Gastrocnemius medialis (tissue), 4 donors: ENCODE measurements around the gene GPR180. TPM values are rescaled to one million over a fixed set of nuclear protein-coding genes. Genes with fewer than 3 reads are reported as not detected.

ENCODE experiments used
- ATAC-seq, 2 donors: fragments of 150-250 bp; one replicate each; pipeline ENCODE4 v1.9.1; 2016
- DNase-seq, 2 donors: peaks; one replicate each; pipeline ENCODE4 v3.0.0-alpha.2; 2019
- H3K27ac ChIP-seq, 4 donors: fragments of 200-600 bp; sonication (generic); 1 replicate in 1 of 4; 2 replicates in 3 of 4; pipeline ENCODE4 v1.5.1; 2016 to 2018; ENCODE audit warnings: mild to moderate bottlenecking in 2 of 4, moderate library complexity in 1 of 4
- H3K27me3 ChIP-seq, 3 donors: fragments of 200-600 bp; sonication (generic) in 2 of 3; 1 replicate in 1 of 3; 2 replicates in 2 of 3; pipeline versions ENCODE4 v1.5.1 to v1.6.0; 2016 to 2019; ENCODE audit warnings: mild to moderate bottlenecking in 1 of 3, moderate library complexity in 1 of 3
- H3K36me3 ChIP-seq, 2 donors: fragments of 200-600 bp; sonication (generic) in 1 of 2; one replicate each; pipeline ENCODE4 v1.5.1; 2017 to 2018
- H3K4me1 ChIP-seq, 2 donors: fragments of 200-600 bp; sonication (generic) in 1 of 2; one replicate each; pipeline ENCODE4 v1.5.1; 2016 to 2017; ENCODE audit warnings: mild to moderate bottlenecking in 2 of 2
- H3K4me3 ChIP-seq, 4 donors: fragments of 200-600 bp; sonication (generic) in 3 of 4; 1 replicate in 1 of 4; 2 replicates in 3 of 4; pipeline ENCODE4 v1.5.1; 2016 to 2019; ENCODE audit warnings: mild to moderate bottlenecking in 2 of 4
- H3K9me3 ChIP-seq, 3 donors: fragments of 200-600 bp; sonication (generic) in 2 of 3; 1 replicate in 1 of 3; 2 replicates in 2 of 3; pipeline ENCODE4 v1.5.1; 2016 to 2019
- POLR2A ChIP-seq, 2 donors: fragments of 450-650 bp; IDR thresholded peaks; one replicate each; pipeline ENCODE4 v1.6.1; 2017; ENCODE audit warnings: antibody characterized with exemption in 2 of 2, mild to moderate bottlenecking in 2 of 2, moderate library complexity in 2 of 2
- in situ Hi-C, 4 donors: fragments of 200-750 bp; cut with MboI; loops; one replicate each; pipeline versions ENCODE4 v1.15.0 to v1.8.0; 2017; ENCODE audit warnings: low sequenced_read_pairs in 4 of 4
- intact Hi-C: fragments of 100-400 bp; cut with DNase I; formaldehyde crosslinking; loops from one replicate; pipeline ENCODE4 v1.15.1; 2023; ENCODE audit warnings: low total_unique reads
- total RNA-seq, 4 donors: library from RNA; depleted of rRNA; stranded (reverse); fragments of >200 nt; gene quantifications; one replicate each; pipeline versions ENCODE4 v1.1.0 to v1.2.3, GENCODE V29; 2016
- TF ChIP-seq, protein P1 (sequence below), 5 experiments: fragments of 450-650 bp in 3 of 5; fragments of 200-600 bp in 2 of 5; sonication (generic) in 2 of 5; IDR thresholded peaks in 4 of 5; conservative IDR thresholded peaks in 1 of 5; 1 replicate in 4 of 5; 2 replicates in 1 of 5; pipeline ENCODE4 v1.5.1; 2016 to 2019; ENCODE audit warnings: antibody characterized with exemption in 5 of 5, mild to moderate bottlenecking in 3 of 5, moderate library complexity in 3 of 5

GPR180 gene
- total RNA-seq, 4 donors from 2014 or later, result 3.2 to 4.8 (median 4.1) TPM

DNA sequence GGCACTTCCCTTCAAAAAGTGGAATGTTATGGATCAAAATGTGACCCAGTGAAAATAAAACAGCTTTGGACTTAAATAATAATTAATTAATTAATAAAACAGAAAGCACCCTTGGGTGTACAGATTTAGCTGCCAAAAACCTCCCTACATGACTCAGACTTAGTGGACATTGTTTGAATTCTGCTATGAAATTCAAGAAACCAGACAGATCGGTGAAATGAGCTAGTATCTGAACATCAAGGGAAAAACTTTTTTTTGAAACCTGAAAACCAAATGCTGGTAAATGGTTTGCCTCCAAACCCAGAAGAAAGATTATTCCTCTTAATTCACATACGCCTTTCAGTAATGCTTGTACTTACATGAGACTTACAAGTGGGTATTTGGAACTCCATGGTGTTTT, 77.2 kb downstream of the GPR180 start:
- Histone ChIP-seq H3K27me3 (no peaks in the 10 kb centered on the region), H3K4me3 (no peak overlapping the region), H3K36me3 (no peaks in the 10 kb centered on the region), H3K9me3 (no peaks in the 10 kb centered on the region), H3K27ac (no peak overlapping the region), H3K4me1 (no peaks in the 10 kb centered on the region)
- TF ChIP-seq, protein P1, sequence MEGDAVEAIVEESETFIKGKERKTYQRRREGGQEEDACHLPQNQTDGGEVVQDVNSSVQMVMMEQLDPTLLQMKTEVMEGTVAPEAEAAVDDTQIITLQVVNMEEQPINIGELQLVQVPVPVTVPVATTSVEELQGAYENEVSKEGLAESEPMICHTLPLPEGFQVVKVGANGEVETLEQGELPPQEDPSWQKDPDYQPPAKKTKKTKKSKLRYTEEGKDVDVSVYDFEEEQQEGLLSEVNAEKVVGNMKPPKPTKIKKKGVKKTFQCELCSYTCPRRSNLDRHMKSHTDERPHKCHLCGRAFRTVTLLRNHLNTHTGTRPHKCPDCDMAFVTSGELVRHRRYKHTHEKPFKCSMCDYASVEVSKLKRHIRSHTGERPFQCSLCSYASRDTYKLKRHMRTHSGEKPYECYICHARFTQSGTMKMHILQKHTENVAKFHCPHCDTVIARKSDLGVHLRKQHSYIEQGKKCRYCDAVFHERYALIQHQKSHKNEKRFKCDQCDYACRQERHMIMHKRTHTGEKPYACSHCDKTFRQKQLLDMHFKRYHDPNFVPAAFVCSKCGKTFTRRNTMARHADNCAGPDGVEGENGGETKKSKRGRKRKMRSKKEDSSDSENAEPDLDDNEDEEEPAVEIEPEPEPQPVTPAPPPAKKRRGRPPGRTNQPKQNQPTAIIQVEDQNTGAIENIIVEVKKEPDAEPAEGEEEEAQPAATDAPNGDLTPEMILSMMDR (IDR thresholded peaks at IDR 0.05 in 4 of 5, conservative IDR thresholded peaks at IDR 0.05 in 1 of 5), result no peak
- no peak for TF ChIP-seq POLR2A (IDR thresholded peaks at IDR 0.05)
- in situ Hi-C loops, result no loop called here
- DNase-seq (no peak), ATAC-seq (no peak)
- intact Hi-C loops, result loop anchor here (10.0 kb wide), 2 partner anchors 476 to 726 kb away; no protein-coding TSS in a partner anchor

DNA sequence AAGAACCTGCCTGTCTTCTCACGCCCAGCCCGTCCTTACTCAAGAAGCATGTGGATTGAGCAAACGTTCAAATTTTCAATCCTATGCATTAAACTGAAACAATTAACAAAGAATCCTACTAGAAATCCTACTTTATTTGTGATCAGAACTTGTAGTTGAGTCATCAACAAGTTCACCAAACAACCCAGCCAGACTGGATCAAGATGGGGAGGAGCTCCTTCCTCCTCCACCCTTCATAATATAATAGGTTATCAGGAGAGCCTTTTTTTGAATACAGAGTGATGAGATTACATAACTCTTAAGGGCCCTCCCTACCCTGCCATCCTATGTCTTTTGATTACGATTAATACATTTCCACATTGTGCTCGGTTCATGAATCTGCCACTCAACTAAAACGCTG, 78.0 kb downstream of the GPR180 start:
- ATAC-seq (no peak), DNase-seq (no peak)
- H3K36me3 ChIP-seq, result no peaks in the 10 kb centered on the region
- no peak overlapping the region for H3K27ac ChIP-seq
- intact Hi-C loops, result loop anchor here (10.0 kb wide), 2 partner anchors 475 to 725 kb away; no protein-coding TSS in a partner anchor
- no peaks in the 10 kb centered on the region for H3K27me3 ChIP-seq
- H3K4me3 ChIP-seq, result no peak overlapping the region
- no peaks in the 10 kb centered on the region for H3K9me3 ChIP-seq
- TF ChIP-seq, protein P1 (IDR thresholded peaks at IDR 0.05 in 4 of 5, conservative IDR thresholded peaks at IDR 0.05 in 1 of 5), result no peak
- no peak for TF ChIP-seq POLR2A (IDR thresholded peaks at IDR 0.05)
- H3K4me1 ChIP-seq, result no peaks in the 10 kb centered on the region
- in situ Hi-C loops, result no loop called here

DNA sequence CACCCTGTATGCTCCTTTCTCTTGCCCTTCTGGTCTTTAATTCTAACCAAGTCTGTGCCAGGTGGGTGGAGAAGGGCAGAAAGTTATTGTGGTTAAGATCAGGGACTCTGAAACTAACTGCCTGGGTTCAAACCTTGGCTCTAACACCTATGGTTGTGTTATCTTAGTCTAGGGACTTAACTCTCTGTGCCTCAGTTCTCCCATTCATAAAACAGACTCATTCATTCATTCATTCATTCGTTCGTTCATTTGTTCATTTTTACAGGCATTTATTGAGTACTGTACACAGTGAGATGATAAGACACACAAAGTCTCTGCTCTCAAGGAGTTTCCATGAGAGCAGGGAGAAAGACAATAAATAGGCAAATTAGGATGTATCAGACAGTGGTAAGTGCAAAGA, 80.6 kb downstream of the GPR180 start:
- Histone ChIP-seq H3K4me1 (no peaks in the 10 kb centered on the region), H3K4me3 (no peak overlapping the region), H3K27ac (no peak overlapping the region), H3K27me3 (no peaks in the 10 kb centered on the region), H3K9me3 (no peaks in the 10 kb centered on the region), H3K36me3 (no peaks in the 10 kb centered on the region)
- intact Hi-C loops, result no loop called here
- in situ Hi-C loops, result no loop called here
- TF ChIP-seq POLR2A (IDR thresholded peaks at IDR 0.05), result no peak
- TF ChIP-seq, protein P1 (IDR thresholded peaks at IDR 0.05 in 4 of 5, conservative IDR thresholded peaks at IDR 0.05 in 1 of 5), result no peak
- ATAC-seq (no peak), DNase-seq (no peak)

DNA sequence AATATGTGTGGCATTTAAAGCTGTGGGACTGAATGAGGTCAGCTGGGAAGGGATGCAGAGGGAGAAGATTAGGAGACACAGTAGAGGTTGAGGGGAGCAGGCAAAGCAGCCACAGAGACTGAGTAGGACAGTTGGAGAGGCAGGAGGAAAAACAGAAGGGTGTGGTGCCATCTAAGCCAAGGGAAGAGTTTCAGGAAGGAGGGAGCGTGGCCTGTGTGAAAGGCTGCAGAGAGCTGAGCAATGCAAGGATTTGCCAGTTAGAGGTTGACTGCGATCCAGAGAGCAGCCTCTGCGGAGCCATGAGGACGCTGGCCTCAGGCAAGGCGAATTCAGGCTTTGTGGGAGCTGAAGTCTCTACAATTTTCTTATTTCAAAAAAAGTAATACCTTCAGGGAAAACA, 81.8 kb downstream of the GPR180 start:
- in situ Hi-C loops, result no loop called here

More for the DNA sequence above, 81.8 kb downstream of the GPR180 start:
- Histone ChIP-seq H3K27me3 (no peaks in the 10 kb centered on the region), H3K9me3 (no peaks in the 10 kb centered on the region), H3K36me3 (no peaks in the 10 kb centered on the region), H3K4me1 (no peaks in the 10 kb centered on the region), H3K4me3 (no peak overlapping the region), H3K27ac (no peak overlapping the region)
- ATAC-seq, result no peak
- TF ChIP-seq, protein P1 (IDR thresholded peaks at IDR 0.05 in 4 of 5, conservative IDR thresholded peaks at IDR 0.05 in 1 of 5), result no peak
- no peak for TF ChIP-seq POLR2A (IDR thresholded peaks at IDR 0.05)
- no peak for DNase-seq
- intact Hi-C loops, result no loop called here

Other genes with a start within 250 kb of the GPR180 start
- under 1 TPM in 3 of 4 donors, not detected in 1; 0.10 to 0.71 (median 0.16) TPM for gene DCT, start 122.2 kb upstream of the GPR180 start, total RNA-seq
- gene TGDS, start 5.7 kb upstream of the GPR180 start, total RNA-seq, result 1 to 10 TPM; 2.9 to 6.0 (median 4.0) TPM
- not detected for gene SOX21, start 110.7 kb downstream of the GPR180 start, total RNA-seq